ENCODE results near the gene CACNG4.

DNA sequence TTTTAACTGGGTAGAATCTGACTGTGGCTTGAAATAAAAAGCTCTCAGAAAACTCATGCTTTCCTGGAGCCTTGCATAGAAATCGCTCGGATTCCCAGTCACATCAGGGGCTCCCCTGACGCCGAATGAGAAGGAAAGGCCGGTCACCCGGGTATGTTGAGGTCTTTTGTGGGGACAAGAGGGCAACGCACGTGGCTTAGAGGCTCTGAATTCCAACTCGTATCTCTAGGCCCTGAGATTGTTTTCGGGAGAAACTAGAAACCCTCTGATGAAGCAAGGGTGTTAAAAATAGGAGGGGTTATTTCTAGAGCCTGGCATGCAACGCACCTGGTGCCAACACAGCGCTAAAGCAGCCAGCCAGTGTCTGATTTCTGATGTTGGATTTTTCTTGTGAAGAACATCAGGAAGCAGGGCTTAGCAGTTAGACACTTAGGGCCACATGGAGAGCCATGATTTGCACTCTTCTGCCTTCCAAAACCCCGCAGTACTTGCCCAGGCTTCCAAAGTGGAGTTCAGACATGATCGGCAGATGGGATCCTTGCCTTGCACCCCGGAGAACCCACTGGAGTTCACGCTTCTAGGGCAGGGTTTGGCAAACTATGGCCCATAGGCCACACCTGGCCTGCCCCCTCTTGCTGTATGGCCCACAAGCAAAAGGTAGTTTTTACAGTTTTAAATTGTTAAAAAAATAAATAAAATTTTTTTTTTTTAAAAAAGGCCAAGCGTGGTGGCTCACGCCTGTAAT lies 92.4 kb downstream of the CACNG4 start:
- TF ChIP-seq, protein P1, sequence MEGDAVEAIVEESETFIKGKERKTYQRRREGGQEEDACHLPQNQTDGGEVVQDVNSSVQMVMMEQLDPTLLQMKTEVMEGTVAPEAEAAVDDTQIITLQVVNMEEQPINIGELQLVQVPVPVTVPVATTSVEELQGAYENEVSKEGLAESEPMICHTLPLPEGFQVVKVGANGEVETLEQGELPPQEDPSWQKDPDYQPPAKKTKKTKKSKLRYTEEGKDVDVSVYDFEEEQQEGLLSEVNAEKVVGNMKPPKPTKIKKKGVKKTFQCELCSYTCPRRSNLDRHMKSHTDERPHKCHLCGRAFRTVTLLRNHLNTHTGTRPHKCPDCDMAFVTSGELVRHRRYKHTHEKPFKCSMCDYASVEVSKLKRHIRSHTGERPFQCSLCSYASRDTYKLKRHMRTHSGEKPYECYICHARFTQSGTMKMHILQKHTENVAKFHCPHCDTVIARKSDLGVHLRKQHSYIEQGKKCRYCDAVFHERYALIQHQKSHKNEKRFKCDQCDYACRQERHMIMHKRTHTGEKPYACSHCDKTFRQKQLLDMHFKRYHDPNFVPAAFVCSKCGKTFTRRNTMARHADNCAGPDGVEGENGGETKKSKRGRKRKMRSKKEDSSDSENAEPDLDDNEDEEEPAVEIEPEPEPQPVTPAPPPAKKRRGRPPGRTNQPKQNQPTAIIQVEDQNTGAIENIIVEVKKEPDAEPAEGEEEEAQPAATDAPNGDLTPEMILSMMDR (IDR thresholded peaks at IDR 0.05), result no peak
- no peak for TF ChIP-seq POLR2AphosphoS5 (IDR thresholded peaks at IDR 0.05; ENCODE audit: low read depth, low read length)

All from Panc1 (cell line).